ENCODE results near the gene ABTB2. TPM values are rescaled to one million over a fixed set of nuclear protein-coding genes. Genes with fewer than 3 reads are reported as not detected.

Gene ABTB2
- total RNA-seq, 1 donor from 2014 or later, result 24.7 TPM

- Histone ChIP-seq H3K4me3 (no peak overlapping the region), H3K36me3 (no peaks in the 10 kb centered on the region), H3K27me3 (ENCODE audit: low read depth) (no peaks in the 10 kb centered on the region), H3K9me3 (replicated peaks) (no peaks in the 10 kb centered on the region), H3K4me1 (no peaks in the 10 kb centered on the region), H3K27ac (replicated peaks) (no peak overlapping the region)
- TF ChIP-seq CTCF (IDR thresholded peaks at IDR 0.05; ENCODE audit: borderline replicate concordance), result no peak
- intact Hi-C loops (cut with micrococcal nuclease), result no loop called here
- no peak for DNase-seq
Measured at GRCh38 chr11:34235591-34236071, 122.2 kb downstream of the ABTB2 start.

GRCh38 chr11:34235189-34235588 lies 122.6 kb downstream of the ABTB2 start:
- H3K27me3 ChIP-seq (ENCODE audit: low read depth), result no peaks in the 10 kb centered on the region
- H3K9me3 ChIP-seq (replicated peaks), result no peaks in the 10 kb centered on the region
- intact Hi-C loops (cut with micrococcal nuclease), result no loop called here
- H3K4me1 ChIP-seq, result no peaks in the 10 kb centered on the region
- H3K27ac ChIP-seq (replicated peaks), result no peak overlapping the region
- no peak for TF ChIP-seq CTCF (IDR thresholded peaks at IDR 0.05; ENCODE audit: borderline replicate concordance)
- H3K36me3 ChIP-seq, result no peaks in the 10 kb centered on the region
- H3K4me3 ChIP-seq, result no peak overlapping the region
- no peak for DNase-seq

GRCh38 chr11:34234086-34234740 lies 123.6 kb downstream of the ABTB2 start:
- no peak overlapping the region for H3K27ac ChIP-seq (replicated peaks)
- H3K27me3 ChIP-seq (ENCODE audit: low read depth), result no peaks in the 10 kb centered on the region
- no peak overlapping the region for H3K4me3 ChIP-seq
- H3K36me3 ChIP-seq, result no peaks in the 10 kb centered on the region
- DNase-seq, result no peak
- no peaks in the 10 kb centered on the region for H3K4me1 ChIP-seq
- TF ChIP-seq CTCF (IDR thresholded peaks at IDR 0.05; ENCODE audit: borderline replicate concordance), result no peak
- no peaks in the 10 kb centered on the region for H3K9me3 ChIP-seq (replicated peaks)
- intact Hi-C loops (cut with micrococcal nuclease), result no loop called here

- Histone ChIP-seq H3K4me3 (no peak overlapping the region), H3K4me1 (no peaks in the 10 kb centered on the region), H3K36me3 (no peaks in the 10 kb centered on the region), H3K27me3 (ENCODE audit: low read depth) (no peaks in the 10 kb centered on the region), H3K27ac (replicated peaks) (no peak overlapping the region), H3K9me3 (replicated peaks) (no peaks in the 10 kb centered on the region)
- intact Hi-C loops (cut with micrococcal nuclease), result no loop called here
- DNase-seq, result no peak
- no peak for TF ChIP-seq CTCF (IDR thresholded peaks at IDR 0.05; ENCODE audit: borderline replicate concordance)
Measured at GRCh38 chr11:34233215-34233614, 124.6 kb downstream of the ABTB2 start.

- no peaks in the 10 kb centered on the region for H3K4me1 ChIP-seq
- no peak for TF ChIP-seq CTCF (IDR thresholded peaks at IDR 0.05; ENCODE audit: borderline replicate concordance)
Measured at GRCh38 chr11:34232807-34233206, 125.0 kb downstream of the ABTB2 start.

More at GRCh38 chr11:34232807-34233206, 125.0 kb downstream of the ABTB2 start:
- Histone ChIP-seq H3K9me3 (replicated peaks) (no peaks in the 10 kb centered on the region), H3K36me3 (no peaks in the 10 kb centered on the region), H3K27ac (replicated peaks) (no peak overlapping the region), H3K4me3 (no peak overlapping the region), H3K27me3 (ENCODE audit: low read depth) (no peaks in the 10 kb centered on the region)
- intact Hi-C loops (cut with micrococcal nuclease), result no loop called here
- DNase-seq, result no peak
